MM.1S (cell line): ENCODE results near the gene NPLOC4.

Experiments
- EZH2 ChIP-seq: fragments of 300-600 bp; sonication (generic); optimal IDR thresholded peaks from 2 replicates; pipeline ENCODE3; 2017; ENCODE audit warnings: low read depth, mild to moderate bottlenecking, antibody characterized with exemption, low read length, mixed read lengths
- EZH2phosphoT487 ChIP-seq: fragments of 300-600 bp; sonication (generic); IDR thresholded peaks from 2 replicates; pipeline ENCODE4 v1.6.1; 2018; ENCODE audit warnings: antibody characterized with exemption, low read length
- TF ChIP-seq, protein P1 (sequence below): fragments of 300-600 bp; sonication (generic); IDR thresholded peaks from 2 replicates; pipeline ENCODE4 v1.5.1; 2016; ENCODE audit warnings: antibody characterized with exemption, low read length, mixed read lengths

DNA sequence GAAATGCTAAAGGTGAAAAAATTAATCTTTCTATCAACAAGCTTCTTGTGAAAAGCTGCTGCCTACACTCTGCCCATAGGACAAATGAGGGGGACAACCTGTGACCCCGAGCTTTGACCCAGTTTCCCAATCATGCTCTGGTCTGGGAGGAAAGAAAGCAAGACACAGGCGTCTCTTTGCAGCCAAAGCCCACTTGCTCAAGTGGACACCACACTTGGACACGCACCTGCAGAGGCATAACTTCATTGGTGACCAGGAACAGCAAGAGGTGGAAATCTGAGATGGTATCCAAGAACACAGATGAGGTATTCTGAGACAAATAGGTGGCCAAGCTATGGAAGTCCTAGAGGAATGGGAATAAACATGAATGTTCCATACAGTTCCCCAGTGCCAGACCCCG is 69.7 kb downstream of the NPLOC4 start:
- TF ChIP-seq, protein P1, sequence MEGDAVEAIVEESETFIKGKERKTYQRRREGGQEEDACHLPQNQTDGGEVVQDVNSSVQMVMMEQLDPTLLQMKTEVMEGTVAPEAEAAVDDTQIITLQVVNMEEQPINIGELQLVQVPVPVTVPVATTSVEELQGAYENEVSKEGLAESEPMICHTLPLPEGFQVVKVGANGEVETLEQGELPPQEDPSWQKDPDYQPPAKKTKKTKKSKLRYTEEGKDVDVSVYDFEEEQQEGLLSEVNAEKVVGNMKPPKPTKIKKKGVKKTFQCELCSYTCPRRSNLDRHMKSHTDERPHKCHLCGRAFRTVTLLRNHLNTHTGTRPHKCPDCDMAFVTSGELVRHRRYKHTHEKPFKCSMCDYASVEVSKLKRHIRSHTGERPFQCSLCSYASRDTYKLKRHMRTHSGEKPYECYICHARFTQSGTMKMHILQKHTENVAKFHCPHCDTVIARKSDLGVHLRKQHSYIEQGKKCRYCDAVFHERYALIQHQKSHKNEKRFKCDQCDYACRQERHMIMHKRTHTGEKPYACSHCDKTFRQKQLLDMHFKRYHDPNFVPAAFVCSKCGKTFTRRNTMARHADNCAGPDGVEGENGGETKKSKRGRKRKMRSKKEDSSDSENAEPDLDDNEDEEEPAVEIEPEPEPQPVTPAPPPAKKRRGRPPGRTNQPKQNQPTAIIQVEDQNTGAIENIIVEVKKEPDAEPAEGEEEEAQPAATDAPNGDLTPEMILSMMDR, result no peak
- no peak for TF ChIP-seq EZH2phosphoT487
- no peak for TF ChIP-seq EZH2
